NK-92 (cell line): ENCODE measurements around the gene CHKB.
"Not testable (repeated sequence)": the region's sequence is repeated elsewhere in the genome, so short reads cannot be mapped to it uniquely, and the experiment has no call there.

Experiments used
- DNase-seq: peaks from one replicate; lab custom pipeline; 2025; ENCODE audit not compliant: unreplicated experiment; lab: John Stamatoyannopoulos, UW

Gene CHKB

GRCh38 chr22:50582493-50583293, at the start of gene CHKB:
Gene CHKB (minus strand): TSS chr22:50582849. CDS start chr22:50582781, 68 bp downstream.
- peak; percentile 71 for DNase-seq

DNA sequence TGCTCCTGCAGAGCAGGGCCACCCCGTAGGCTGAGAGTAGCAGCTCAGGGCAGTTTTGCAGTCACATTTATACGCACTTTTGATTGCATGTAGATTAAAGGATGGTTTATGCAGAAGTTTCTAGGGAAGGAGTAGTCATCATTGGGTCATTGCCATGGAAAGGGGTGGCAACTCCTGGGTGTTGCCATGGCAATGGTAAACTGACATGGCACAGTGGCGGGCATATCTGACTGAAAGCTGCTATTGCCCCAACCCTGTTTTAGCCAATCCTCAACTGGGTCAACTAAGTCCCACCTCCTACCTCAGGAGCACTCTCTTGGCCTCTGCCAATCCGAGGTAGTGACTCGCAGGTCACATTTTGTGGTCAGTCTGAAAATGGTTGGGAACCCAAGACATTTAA, 47.7 kb upstream of the CHKB start:
- no peak for DNase-seq

GRCh38 chr22:50628543-50629134, 46.0 kb upstream of the CHKB start:
- DNase-seq = no peak

- DNase-seq = no peak
These were observed 45.2 kb upstream of the CHKB start, which contains the start of gene ARSA for GRCh38 chr22:50627642-50628542. Gene ARSA (minus strand): TSS chr22:50628152. CDS start chr22:50627779, 373 bp downstream.

- no peak for DNase-seq
These were observed 44.4 kb upstream of the CHKB start for GRCh38 chr22:50626850-50627641.

DNA sequence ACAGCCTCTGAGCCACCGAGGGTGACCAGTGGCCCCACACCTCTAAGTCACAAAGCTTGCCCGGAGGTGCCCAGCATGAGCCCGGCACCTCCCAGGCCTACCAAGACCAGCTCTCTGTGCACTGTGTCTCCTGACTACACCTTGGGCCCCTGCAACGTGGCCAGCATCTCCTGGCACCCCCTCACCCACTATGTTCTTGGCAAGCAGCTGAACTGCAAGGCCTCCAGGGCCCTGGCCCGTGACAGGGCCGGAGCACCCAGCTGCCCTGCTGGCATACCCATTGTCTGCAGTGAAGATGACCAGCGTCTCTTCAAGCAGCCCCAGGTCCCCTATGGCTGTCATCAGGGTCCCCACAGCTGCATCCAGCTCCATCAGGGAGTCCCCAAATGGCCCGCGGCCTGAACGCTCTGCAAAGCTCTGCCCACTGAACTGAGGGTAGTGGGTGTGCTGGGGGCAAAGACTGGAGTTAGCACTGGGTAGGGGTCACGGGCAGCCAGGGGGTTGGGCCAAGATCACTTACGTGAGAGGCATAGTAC, 43.7 kb upstream of the CHKB start:
- no peak for DNase-seq

DNA sequence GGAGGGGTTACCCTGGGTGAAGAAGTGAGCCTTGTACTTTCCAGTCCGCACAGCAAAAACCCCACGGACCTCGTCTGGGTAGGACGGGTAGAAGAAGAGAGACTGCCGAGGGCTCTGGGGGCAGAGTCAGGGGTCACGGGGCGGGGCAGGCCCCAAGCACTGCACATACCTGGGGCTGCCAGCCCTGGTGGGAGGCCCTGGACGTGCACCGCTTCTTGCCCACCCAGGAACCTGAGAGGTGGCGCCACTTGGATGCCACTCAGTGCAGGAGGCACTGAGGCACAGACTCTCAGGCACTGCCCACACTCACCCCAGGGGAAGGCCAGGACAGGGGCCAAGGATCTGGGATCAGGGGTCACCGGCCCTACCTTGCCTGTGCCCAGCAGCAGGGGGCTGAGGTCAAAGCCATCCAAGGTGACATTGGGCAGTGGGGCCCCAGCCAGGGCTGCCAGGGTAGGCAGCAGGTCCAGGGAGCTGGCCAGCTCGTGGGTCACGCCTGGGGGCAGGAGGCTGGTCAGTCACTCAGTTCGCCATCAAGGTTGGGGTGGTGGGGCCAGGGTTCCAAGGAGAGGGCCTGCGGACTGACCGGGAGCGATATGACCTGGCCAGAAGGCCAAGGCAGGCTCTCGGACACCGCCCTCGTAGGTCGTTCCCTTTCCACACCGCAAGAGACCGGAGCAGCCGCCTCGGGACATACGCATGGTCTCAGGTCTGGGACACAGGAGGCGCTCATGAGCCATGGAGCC, 43.1 kb upstream of the CHKB start:
- no peak for DNase-seq

DNA sequence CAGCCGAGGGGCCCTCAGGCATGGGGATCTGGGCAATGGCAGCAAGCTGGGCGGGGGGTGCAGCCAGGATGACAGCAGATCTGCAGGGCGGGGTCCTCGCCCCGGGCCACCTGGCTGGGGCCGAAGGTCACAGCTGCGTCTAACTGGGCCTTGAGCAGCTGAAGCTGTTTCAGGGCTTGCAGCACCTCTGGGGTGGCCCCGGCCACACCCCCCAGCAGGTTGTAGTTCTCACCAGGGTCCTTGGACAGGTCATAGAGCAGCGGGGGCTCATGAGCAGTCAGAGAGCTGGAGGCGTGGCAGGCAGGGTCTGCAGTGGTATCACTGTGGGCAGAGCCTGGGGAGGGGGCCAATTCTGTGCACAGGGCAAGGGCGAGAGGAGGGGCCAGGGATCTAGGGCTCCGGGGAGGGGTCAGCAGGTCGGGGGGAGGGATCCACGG, 42.5 kb upstream of the CHKB start:
- DNase-seq = no peak

- no peak for DNase-seq
These were observed 41.9 kb upstream of the CHKB start for GRCh38 chr22:50624347-50625130.

- no peak for DNase-seq
These were observed 40.2 kb upstream of the CHKB start for GRCh38 chr22:50622723-50623327.

DNA sequence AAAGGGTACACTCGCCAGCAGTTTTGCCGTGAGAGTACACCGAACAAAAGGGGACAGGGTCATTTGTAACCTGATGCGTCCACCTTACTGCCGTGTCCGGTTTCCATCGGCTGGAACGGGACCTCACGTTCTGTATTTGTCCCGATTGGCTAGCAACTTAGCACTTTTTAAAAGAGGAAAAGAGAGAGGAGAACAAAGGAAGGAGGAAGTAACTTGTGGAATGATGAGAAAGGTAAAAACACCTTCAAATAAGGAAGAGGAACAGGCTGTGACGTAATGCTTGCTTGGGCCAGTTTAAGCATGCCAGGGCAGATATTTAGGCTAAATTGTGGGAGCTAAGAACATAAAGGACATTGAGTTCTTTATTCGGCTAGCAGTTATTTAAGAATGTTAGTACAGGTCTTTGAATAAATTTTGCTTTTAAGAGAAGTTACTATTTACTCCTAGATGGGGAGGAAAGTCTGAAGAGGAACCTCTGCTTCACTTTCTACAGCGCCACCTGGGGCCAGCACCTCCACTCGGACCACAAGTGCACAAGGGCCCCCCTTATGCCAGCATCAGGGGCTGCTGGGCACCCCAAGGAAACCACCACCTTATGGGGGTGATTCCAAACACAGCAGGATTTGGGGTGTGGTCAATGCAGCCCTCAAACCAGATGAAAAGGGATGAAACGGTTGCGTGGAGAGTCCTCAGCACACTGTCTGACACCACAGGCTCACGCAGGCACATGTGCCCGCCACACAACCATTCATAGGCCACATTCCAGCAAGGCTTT, 39.5 kb upstream of the CHKB start:
- DNase-seq = no peak

DNA sequence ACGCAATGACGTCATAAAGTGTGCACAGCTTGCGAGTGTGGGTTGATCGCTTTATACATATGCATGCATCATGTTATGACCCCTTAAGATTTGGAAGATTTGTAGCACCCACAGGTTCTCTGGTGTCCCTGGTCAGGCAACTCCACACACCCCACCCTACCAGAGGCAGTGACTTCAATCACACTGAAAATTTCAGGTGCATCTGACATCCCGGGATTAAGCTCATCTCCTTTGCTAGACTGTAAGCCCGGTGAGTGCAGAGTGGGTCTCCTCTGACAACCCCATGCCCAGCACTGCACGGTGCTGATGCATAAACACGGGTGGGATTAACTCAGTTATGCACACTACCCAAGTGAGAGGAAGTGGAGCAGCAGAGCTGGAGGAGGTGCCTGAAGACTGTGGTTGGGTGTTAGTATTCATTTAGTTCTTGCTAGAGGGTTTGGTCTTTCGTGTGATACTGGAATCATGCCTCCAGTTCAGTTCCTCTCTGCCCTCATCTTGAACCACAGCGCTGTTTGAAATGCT, 38.8 kb upstream of the CHKB start:
- no peak for DNase-seq

GRCh38 chr22:50620593-50621355, 38.1 kb upstream of the CHKB start:
- no peak for DNase-seq

- DNase-seq = not testable (repeated sequence)
These were observed 31.6 kb upstream of the CHKB start for GRCh38 chr22:50614296-50614695.

GRCh38 chr22:50613291-50613981, 30.8 kb upstream of the CHKB start:
- DNase-seq = no peak

- DNase-seq = no peak
These were observed 30.0 kb upstream of the CHKB start for GRCh38 chr22:50612528-50613221.
